Measurements from ENCODE around the gene C1QB.

DNA sequence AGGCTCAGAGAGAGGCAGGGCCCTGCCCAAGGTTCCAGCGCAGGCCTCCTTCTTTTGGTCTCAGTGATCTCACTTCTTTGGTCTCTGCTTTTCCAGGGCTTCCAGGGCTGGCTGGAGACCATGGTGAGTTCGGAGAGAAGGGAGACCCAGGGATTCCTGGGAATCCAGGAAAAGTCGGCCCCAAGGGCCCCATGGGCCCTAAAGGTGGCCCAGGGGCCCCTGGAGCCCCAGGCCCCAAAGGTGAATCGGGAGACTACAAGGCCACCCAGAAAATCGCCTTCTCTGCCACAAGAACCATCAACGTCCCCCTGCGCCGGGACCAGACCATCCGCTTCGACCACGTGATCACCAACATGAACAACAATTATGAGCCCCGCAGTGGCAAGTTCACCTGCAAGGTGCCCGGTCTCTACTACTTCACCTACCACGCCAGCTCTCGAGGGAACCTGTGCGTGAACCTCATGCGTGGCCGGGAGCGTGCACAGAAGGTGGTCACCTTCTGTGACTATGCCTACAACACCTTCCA, 7.7 kb downstream of the C1QB start:
- TF ChIP-seq, protein P1, sequence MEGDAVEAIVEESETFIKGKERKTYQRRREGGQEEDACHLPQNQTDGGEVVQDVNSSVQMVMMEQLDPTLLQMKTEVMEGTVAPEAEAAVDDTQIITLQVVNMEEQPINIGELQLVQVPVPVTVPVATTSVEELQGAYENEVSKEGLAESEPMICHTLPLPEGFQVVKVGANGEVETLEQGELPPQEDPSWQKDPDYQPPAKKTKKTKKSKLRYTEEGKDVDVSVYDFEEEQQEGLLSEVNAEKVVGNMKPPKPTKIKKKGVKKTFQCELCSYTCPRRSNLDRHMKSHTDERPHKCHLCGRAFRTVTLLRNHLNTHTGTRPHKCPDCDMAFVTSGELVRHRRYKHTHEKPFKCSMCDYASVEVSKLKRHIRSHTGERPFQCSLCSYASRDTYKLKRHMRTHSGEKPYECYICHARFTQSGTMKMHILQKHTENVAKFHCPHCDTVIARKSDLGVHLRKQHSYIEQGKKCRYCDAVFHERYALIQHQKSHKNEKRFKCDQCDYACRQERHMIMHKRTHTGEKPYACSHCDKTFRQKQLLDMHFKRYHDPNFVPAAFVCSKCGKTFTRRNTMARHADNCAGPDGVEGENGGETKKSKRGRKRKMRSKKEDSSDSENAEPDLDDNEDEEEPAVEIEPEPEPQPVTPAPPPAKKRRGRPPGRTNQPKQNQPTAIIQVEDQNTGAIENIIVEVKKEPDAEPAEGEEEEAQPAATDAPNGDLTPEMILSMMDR (IDR thresholded peaks at IDR 0.05), result no peak
- no peak for TF ChIP-seq POLR2A (IDR thresholded peaks at IDR 0.05)
- no peak for TF ChIP-seq EP300 (IDR thresholded peaks at IDR 0.05)
